GM18508 (cell line): Measurements from ENCODE around the gene GDAP1L1.

Experiments used
- ATAC-seq: cut with Tn5 transposase; IDR thresholded peaks from one replicate; pipeline ENCODE4 v1.9.1; 2021; ENCODE audit warnings: moderate number of reproducible peaks; ENCODE audit not compliant: insufficient read depth, unreplicated experiment

GDAP1L1 gene

GRCh38 chr20:44247131-44247571, at the start of gene GDAP1L1:
TSS of gene GDAP1L1 (plus strand) at chr20:44247308. CDS start at chr20:44247335, 27 bp downstream.
- no peak for ATAC-seq

GRCh38 chr20:44198872-44199271, 48.2 kb upstream of the GDAP1L1 start:
- ATAC-seq: no peak

- ATAC-seq: no peak
Measured at GRCh38 chr20:44199877-44200276, 47.2 kb upstream of the GDAP1L1 start.

DNA sequence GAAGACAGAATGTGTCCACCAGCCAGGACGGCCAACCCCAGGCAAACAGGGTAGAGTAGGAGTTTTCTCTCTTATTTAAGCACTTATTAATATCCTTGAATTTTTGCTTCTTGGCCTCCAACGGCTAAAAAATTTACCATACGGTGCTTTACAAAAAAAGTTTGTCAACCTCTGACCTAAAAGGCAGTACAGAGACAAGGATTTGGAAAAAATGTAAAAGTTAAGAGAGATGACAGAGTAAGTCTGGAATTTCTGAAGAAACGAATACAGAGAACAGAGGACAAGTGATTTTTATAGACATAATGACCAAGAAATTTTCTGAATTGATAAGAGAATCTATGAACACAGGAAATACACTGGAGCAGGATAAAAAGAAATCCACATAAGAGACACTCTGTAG, 46.7 kb upstream of the GDAP1L1 start:
- no peak for ATAC-seq

DNA sequence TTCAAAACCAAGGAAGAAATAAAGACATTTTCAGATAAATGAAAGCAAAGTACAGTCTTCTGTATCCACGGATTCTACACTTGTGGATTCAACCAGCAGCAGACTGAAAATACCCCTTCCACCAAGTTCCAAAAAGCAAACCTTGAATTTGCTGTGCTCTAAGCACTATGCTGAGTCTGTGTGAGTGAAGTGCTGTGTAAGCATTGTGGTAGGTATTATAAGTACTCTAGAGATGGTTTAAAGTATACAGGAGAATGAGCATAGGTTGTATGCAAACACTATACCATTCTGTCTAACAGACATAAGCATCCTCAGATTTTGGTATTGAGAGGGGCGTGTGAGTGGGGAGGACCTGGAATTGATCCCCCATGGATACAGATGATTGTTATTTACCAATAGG, 46.1 kb upstream of the GDAP1L1 start:
- no peak for ATAC-seq

DNA sequence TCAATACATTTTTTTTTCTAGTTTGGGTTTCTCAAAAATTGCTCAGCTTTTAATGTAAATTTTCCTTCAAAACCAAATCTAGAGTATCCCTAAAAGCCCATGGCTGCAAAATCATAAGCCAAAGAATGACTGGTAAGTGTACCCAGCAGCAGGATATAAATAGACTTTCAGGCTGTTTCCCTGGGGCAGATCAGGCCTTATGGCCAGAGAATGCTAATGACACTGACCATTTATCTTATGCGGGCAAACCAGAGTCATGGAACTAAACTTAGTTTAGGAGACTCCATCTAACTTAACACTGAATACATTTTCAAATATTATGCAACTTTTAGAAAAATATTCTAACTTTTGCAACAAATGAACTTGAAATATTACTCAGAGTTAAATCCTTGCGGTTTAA, 43.9 kb upstream of the GDAP1L1 start:
- ATAC-seq: no peak

DNA sequence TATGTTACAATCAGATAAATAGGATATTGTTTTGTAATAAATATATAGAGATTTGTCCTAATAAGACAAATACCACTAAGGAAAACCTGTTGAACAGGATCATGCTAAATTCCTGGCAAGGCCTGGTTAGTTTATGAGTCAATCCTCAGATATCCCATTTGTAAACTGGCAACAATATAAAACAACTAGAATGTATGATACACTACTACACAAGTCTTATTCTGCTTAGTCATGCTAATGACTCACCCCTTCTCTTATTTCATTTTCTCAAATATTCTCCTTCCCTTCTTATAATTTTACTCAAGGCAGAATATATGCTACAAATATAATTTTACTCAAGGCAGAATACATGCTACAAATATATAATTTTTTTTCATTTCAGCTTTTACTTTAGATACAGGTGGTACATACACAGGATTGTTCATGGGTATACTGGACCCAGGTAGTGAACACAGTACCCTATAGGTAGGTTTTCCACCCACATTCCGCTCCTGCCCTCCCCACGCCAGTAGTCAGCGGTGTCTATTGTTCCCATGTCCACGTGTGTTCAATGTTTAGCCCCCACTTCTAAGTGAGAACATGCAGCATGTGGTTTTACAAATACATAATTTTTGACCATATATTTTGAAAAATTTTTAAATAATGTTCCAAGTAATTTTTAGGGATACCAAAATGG, 42.8 kb upstream of the GDAP1L1 start:
- no peak for ATAC-seq

DNA sequence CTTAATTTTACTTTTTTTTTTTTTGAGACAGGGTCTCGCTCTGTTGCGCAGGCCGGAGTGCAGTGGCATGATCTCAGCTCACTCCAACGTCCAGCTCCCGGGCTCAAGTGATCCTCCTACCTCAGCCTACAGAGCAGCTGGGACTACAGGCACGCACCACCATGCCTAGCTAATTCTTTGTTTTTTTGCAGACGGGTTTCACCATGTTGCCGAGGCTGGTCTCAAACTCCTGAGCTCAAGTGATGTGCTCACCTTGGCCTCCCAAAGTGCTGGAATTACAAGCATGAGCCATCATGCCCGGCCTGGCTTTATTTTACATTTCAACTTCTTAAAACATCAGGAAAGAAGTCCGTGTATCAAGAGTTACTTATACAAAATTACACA, 42.3 kb upstream of the GDAP1L1 start:
- no peak for ATAC-seq

- no peak for ATAC-seq
Measured at GRCh38 chr20:44206132-44206531, 41.0 kb upstream of the GDAP1L1 start.

- ATAC-seq: no peak
Measured at GRCh38 chr20:44207126-44207723, 39.9 kb upstream of the GDAP1L1 start.

DNA sequence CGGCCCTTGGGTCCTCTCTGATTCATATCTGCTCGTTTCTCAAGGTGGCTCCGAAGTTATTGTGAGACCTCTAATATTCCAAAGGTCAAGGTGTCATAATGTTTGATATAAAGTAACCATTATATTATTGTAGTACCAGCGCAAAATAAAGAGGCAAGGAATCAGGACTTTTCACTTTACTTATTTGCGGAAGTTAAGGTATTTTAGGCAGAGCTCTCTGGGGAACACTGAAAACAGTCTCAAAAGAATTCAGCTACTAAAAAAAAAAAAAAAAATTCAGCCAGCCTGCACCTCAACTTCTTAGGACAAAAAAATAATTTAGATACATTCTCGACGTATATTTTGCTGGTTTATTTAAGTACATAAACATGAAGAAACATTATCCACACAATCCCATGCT, 38.9 kb upstream of the GDAP1L1 start:
- no peak for ATAC-seq

DNA sequence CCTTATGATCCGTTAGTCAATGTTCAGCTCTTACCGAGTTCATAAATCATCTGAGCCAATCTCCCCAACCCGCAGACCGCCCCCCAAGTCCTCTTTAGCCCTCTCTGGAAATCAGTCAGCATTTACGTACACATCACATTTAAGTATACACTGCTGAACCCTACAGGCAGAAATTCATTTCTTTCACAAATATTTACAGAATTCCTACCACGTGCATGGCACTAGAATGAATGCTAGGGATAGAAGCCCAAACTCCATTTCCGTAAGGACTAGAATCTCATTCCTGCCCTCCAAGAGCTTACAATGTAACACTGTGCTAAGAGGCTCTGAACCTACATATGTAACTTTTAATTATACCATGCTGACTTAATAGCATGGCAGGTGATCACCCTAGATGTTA, 38.3 kb upstream of the GDAP1L1 start:
- ATAC-seq: no peak

DNA sequence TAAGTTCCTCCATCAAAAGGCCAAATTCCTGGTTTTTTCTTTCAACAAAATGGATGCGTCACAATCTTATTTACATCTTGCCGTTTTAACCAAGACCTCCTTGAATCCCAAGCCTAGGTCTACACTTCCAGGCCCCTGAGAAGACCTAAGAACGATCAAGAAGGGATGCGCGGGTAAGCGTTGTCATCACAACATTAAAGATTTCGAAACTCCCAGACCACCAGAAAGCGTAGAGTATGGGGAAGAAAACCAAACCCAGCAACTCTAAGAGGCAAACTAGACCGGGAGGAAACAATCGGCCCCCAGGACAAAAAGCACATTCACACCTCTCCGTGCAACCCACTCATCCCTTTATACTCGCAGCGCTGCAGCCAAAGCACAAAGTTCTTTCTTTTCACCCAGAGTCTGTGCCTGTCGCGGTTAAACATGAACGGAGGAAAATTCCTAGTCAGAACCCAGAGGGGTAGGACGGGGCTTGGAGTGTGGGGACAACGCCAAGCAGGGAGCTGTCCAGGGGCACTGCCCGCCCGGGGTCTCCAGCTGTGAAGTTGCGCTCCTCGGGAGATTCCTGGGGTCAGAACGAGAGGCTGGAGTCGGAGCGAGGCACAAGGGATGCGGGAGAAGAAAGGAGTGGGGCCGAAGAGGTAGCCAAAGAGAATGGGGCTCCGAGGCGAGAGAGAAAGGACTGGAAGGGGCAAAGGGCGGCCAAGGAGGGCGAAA, 37.3 kb upstream of the GDAP1L1 start:
- ATAC-seq: no peak

DNA sequence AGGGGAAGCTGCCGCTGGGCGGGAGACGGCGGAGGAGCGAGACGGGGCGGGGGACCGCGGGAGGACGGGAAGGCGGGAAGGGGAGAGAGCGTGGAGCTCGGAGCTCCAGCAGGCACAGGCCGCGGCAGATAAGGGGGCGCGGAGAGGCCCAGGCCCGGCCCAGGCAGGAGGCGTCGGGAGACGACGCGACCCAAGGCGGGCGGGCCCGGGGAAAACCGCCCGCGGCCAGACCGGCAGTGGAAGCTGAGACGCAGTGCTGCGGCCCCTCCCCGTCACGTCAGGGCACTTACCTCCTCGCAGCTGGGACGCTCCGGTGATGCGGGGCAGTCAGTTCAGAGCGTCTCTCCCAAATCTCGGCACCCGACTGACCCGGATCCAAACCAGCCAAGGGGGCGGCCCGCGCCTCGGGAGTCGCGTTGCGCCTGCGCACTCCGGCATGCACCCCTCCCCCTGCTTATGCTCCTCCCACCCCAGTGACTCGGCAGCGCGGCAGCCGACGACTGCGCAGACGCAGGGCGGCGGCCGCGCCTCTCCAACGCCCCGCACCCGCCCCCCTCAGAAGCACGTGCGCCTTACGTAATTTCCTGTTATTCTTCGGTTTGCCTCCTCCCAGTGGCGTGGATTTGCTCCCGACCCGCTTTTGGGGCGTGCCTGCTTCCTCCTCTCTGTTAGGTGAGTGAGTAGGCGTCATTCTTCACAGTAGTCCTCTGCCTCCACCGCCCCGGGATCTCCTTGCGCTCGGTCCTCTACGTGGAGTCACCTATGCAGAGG, 36.5 kb upstream of the GDAP1L1 start, which contains the start of gene OSER1:
OSER1 (minus strand) TSS at position 366 of the 771 bp plus-strand sequence. CDS start 3,814 bp downstream, outside the sequence.
- ATAC-seq: peak; percentile 43

DNA sequence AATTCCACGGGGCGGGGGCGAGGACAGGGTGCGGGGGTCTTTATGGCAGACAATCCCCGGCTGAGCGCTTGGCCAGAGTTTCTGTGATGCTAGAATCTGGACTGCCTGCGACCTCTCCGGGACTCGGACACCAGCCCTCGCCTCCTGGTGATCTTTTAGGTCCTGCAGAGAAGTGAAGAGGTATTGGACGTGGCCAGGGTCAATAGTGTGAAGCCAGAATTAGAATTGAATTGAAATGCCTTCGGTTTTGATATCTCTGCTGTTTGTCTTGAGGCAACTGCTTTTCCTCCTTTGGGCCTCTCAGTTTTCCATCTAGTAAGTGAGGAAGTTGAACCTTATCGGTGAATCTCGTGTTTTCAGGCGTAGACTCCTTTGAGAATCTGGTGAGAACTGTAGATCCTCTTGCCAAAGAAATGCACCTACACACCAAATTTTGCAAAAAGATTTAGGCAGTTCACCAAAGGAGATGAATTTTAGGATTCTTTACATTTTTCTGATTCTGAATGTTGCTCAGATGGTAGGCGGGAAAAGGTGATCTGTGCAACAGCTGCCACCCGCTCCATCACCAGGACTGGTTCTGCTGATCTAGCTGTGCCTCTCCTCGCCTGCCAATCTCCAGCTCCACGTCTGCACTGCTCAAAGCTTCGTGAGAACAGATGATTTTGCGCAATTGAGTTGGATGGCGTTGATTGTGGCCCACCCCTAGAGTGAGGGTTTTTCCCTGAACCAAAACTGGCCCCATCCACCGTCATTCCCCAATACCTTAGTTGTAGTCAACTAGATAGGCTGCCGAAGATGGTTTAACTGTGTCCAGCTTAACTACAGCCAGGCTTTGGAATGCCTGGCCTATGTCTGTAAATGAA, 35.7 kb upstream of the GDAP1L1 start:
- ATAC-seq: peak; percentile 11

DNA sequence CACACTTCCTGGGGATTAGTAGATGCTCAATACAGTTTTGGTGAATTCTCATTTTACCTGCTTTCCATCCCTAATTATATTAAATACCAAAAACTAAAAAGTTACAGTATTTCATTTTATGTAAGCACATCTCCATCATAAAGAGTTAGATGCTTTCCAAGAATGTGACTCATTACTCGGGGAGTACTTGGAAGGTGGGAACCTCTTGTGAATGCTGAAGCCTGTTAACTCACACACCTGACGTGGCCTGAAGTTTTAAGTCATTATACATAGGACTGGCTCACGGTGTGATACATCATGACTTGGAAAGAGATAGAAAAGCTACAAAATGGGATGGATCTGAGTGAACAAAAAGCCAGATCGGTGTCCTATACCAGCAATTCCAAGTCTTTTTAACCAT, 34.3 kb upstream of the GDAP1L1 start:
- ATAC-seq: no peak

- no peak for ATAC-seq
Measured at GRCh38 chr20:44215125-44215524, 32.0 kb upstream of the GDAP1L1 start.

DNA sequence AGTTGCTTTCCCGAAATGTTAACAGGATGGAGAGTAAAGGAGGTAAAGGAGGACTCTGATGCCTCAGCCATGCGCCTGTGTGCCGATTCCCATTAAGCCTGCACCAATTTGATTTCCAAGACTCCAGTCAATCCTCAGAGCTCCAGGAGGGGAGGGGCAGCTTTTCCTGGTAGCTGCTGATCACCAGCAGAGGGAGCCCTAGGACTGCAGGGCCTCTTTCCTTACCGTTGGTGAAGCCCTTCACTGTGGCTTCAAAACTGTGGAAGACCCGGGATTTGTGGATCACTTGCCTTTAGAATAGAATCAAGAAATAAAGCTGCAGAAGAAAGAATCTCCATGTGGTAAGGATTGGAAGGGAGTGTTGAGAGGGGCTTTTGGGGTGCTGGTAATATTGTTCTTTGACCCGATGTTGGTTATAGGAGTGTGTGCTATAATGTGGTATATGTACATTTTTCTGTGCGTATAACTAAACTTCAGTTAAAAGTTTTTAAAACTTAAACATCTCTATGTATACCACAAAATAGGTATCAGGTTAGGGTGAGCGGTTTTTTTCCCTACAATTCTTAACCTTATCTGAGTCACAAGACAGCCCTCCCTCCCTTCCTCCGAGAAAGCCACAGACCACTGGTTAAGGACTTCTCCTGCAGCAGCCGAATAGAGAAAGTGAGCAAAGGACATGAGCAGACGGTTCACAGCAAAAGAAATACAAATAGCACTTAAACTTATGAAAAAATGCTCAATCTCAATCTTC, 29.6 kb upstream of the GDAP1L1 start:
- ATAC-seq: no peak

DNA sequence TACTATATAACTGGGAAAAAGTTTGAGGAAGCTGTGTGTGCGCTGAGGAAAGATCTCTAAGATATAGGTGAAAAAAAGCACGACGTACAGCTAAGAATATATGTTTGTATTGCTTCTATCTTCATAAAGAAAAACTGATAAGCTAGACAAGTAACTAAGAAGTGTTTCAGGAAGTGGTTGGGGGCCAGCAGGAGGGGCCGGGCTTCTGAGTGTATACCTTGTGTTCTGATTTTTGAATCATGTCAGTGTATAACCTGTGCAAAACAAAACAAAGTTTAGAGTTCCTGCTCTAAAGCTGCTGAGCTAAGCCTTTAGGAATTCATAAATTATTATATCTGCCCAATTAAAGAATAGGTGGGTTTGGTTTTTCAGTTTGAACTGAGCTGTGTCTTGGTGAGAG, 28.7 kb upstream of the GDAP1L1 start:
- ATAC-seq: no peak
